Measurements from ENCODE around the gene XPC.

Gene XPC

DNA sequence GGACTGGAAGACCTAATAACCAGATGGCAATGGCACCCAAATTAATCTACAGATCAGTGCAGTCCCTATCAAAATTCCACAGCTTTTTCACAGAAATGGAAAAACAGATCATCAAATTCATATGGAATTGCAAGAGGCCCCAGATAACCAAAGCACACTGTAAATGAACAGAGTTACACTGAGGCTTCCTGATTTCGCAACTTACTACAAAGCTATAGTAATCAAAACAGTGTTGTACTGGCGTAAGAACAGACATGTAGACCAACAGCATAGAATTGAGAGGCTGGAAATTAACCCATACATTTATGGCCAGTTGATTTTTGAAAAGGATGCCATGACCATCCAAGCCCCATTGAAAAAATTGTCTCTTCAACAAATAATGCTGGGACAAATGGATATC lies 16.2 kb downstream of the XPC start:
- TF ChIP-seq, protein P1, sequence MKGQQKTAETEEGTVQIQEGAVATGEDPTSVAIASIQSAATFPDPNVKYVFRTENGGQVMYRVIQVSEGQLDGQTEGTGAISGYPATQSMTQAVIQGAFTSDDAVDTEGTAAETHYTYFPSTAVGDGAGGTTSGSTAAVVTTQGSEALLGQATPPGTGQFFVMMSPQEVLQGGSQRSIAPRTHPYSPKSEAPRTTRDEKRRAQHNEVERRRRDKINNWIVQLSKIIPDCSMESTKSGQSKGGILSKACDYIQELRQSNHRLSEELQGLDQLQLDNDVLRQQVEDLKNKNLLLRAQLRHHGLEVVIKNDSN (IDR thresholded peaks at IDR 0.05) = no peak
- TF ChIP-seq CEBPB (IDR thresholded peaks at IDR 0.05) (no peak), EGR1 (IDR thresholded peaks at IDR 0.05) (no peak), YY1 (IDR thresholded peaks at IDR 0.05; ENCODE audit: low read depth) (no peak), RAD21 (IDR thresholded peaks at IDR 0.05; ENCODE audit: low read depth) (no peak), ZBTB7A (IDR thresholded peaks at IDR 0.05; ENCODE audit: low read depth) (no peak), TCF12 (IDR thresholded peaks at IDR 0.05; ENCODE audit: low read depth) (no peak), FOXM1 (IDR thresholded peaks at IDR 0.05; ENCODE audit: borderline replicate concordance, low read depth) (no peak), EP300 (IDR thresholded peaks at IDR 0.05; ENCODE audit: borderline replicate concordance) (no peak), TAF1 (IDR thresholded peaks at IDR 0.05; ENCODE audit: low read depth) (no peak), NFIC (IDR thresholded peaks at IDR 0.05) (no peak), CREB1 (IDR thresholded peaks at IDR 0.05; ENCODE audit: low read depth) (no peak), TEAD4 (IDR thresholded peaks at IDR 0.05) (no peak)
- TF ChIP-seq, protein P2, sequence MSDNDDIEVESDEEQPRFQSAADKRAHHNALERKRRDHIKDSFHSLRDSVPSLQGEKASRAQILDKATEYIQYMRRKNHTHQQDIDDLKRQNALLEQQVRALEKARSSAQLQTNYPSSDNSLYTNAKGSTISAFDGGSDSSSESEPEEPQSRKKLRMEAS (IDR thresholded peaks at IDR 0.05) = no peak
- TF ChIP-seq, protein P3, sequence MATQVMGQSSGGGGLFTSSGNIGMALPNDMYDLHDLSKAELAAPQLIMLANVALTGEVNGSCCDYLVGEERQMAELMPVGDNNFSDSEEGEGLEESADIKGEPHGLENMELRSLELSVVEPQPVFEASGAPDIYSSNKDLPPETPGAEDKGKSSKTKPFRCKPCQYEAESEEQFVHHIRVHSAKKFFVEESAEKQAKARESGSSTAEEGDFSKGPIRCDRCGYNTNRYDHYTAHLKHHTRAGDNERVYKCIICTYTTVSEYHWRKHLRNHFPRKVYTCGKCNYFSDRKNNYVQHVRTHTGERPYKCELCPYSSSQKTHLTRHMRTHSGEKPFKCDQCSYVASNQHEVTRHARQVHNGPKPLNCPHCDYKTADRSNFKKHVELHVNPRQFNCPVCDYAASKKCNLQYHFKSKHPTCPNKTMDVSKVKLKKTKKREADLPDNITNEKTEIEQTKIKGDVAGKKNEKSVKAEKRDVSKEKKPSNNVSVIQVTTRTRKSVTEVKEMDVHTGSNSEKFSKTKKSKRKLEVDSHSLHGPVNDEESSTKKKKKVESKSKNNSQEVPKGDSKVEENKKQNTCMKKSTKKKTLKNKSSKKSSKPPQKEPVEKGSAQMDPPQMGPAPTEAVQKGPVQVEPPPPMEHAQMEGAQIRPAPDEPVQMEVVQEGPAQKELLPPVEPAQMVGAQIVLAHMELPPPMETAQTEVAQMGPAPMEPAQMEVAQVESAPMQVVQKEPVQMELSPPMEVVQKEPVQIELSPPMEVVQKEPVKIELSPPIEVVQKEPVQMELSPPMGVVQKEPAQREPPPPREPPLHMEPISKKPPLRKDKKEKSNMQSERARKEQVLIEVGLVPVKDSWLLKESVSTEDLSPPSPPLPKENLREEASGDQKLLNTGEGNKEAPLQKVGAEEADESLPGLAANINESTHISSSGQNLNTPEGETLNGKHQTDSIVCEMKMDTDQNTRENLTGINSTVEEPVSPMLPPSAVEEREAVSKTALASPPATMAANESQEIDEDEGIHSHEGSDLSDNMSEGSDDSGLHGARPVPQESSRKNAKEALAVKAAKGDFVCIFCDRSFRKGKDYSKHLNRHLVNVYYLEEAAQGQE (IDR thresholded peaks at IDR 0.05; ENCODE audit: low read depth) = no peak

DNA sequence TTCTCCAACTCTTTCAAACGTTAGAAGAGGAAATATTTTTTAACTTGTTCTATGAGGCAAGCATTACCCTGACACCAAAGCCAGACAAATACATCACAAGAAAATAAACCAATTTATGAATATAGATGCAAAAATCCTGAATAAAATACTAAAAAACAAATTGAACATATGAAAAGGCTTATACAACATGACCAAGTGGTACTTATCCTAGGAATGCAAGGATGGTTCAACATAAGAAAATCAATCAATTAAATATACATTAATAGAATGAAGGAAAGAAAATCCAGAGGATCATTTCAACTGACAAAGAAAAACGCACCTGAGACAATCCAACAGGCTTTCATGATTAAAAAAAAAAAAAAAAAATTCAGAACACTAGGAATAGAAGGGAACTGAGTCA lies 17.1 kb downstream of the XPC start:
- TF ChIP-seq TAF1 (IDR thresholded peaks at IDR 0.05; ENCODE audit: low read depth) (no peak), FOXM1 (IDR thresholded peaks at IDR 0.05; ENCODE audit: borderline replicate concordance, low read depth) (no peak), EGR1 (IDR thresholded peaks at IDR 0.05) (no peak), ZBTB7A (IDR thresholded peaks at IDR 0.05; ENCODE audit: low read depth) (no peak), TEAD4 (IDR thresholded peaks at IDR 0.05) (no peak), EP300 (IDR thresholded peaks at IDR 0.05; ENCODE audit: borderline replicate concordance) (no peak), CREB1 (IDR thresholded peaks at IDR 0.05; ENCODE audit: low read depth) (no peak), RAD21 (IDR thresholded peaks at IDR 0.05; ENCODE audit: low read depth) (no peak), CEBPB (IDR thresholded peaks at IDR 0.05) (no peak), TCF12 (IDR thresholded peaks at IDR 0.05; ENCODE audit: low read depth) (no peak), NFIC (IDR thresholded peaks at IDR 0.05) (no peak)
- TF ChIP-seq, protein P2 (IDR thresholded peaks at IDR 0.05) = no peak
- TF ChIP-seq, protein P1 (IDR thresholded peaks at IDR 0.05) = no peak

DNA sequence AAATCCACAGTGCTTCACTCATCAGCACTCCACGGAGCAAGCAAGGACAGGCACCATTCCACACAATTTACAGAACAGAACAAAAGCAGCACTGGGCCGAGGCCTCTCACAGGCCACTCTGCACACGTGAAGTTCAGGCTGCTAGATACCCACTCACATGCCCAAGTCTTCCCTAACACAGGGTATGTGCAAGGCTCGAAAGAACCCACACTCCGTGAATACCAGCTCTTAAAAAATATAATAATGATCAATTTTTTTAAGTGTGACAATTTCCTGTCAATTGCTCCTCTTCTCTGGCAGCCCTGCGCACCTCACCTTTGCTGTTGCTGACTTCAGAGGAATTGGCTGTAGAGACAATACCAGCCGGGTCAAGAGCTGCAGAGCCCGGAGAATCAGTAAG lies 19.0 kb downstream of the XPC start:
- TF ChIP-seq TAF1 (IDR thresholded peaks at IDR 0.05; ENCODE audit: low read depth) (no peak), YY1 (IDR thresholded peaks at IDR 0.05; ENCODE audit: low read depth) (no peak), ZBTB7A (IDR thresholded peaks at IDR 0.05; ENCODE audit: low read depth) (no peak), FOXM1 (IDR thresholded peaks at IDR 0.05; ENCODE audit: borderline replicate concordance, low read depth) (no peak), CREB1 (IDR thresholded peaks at IDR 0.05; ENCODE audit: low read depth) (no peak), EGR1 (IDR thresholded peaks at IDR 0.05) (no peak), RAD21 (IDR thresholded peaks at IDR 0.05; ENCODE audit: low read depth) (no peak), TCF12 (IDR thresholded peaks at IDR 0.05; ENCODE audit: low read depth) (no peak), CEBPB (IDR thresholded peaks at IDR 0.05) (no peak), TEAD4 (IDR thresholded peaks at IDR 0.05) (no peak), NFIC (IDR thresholded peaks at IDR 0.05) (no peak), EP300 (IDR thresholded peaks at IDR 0.05; ENCODE audit: borderline replicate concordance) (no peak)
- TF ChIP-seq, protein P3 (IDR thresholded peaks at IDR 0.05; ENCODE audit: low read depth) = no peak
- TF ChIP-seq, protein P1 (IDR thresholded peaks at IDR 0.05) = no peak
- TF ChIP-seq, protein P2 (IDR thresholded peaks at IDR 0.05) = no peak

DNA sequence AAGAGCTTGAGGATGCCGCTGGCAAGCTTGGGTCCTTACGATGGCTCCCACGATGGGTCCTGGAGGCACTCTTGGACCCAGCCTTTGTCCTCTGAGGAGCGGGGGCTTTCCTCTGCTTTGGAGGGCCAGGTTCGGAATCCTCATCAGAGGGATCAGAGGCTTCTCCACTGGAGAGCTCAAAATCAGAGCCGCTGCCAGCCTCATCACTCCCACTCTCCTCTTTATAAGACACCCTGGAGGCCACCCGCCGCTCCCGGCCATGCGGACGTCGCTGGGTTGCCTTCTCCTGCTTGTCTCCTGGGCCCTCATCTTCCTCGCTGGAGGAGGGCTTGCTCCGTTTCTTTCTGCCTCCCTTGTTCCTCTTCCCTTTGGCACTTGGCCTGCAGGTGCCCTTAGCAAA lies 20.0 kb downstream of the XPC start:
- no peak for TF ChIP-seq TCF12 (IDR thresholded peaks at IDR 0.05; ENCODE audit: low read depth)
- TF ChIP-seq CREB1 (IDR thresholded peaks at IDR 0.05; ENCODE audit: low read depth) = no peak
- no peak for TF ChIP-seq FOXM1 (IDR thresholded peaks at IDR 0.05; ENCODE audit: borderline replicate concordance, low read depth)
- no peak for TF ChIP-seq EP300 (IDR thresholded peaks at IDR 0.05; ENCODE audit: borderline replicate concordance)
- TF ChIP-seq, protein P1 (IDR thresholded peaks at IDR 0.05) = no peak
- TF ChIP-seq, protein P2 (IDR thresholded peaks at IDR 0.05) = no peak
- TF ChIP-seq TAF1 (IDR thresholded peaks at IDR 0.05; ENCODE audit: low read depth) = no peak
- TF ChIP-seq RAD21 (IDR thresholded peaks at IDR 0.05; ENCODE audit: low read depth) = no peak
- no peak for TF ChIP-seq EGR1 (IDR thresholded peaks at IDR 0.05)
- TF ChIP-seq, protein P3 (IDR thresholded peaks at IDR 0.05; ENCODE audit: low read depth) = no peak
- TF ChIP-seq YY1 (IDR thresholded peaks at IDR 0.05; ENCODE audit: low read depth) = no peak
- no peak for TF ChIP-seq NFIC (IDR thresholded peaks at IDR 0.05)
- no peak for TF ChIP-seq CEBPB (IDR thresholded peaks at IDR 0.05)
- TF ChIP-seq TEAD4 (IDR thresholded peaks at IDR 0.05) = no peak

Data from Ishikawa (cell line).